Measurements from ENCODE around the gene CYP4X1.
"Not testable (repeated sequence)": the region's sequence is repeated elsewhere in the genome, so short reads cannot be mapped to it uniquely, and the experiment has no call there.

The CYP4X1 gene

GRCh38 chr1:47089356-47089755, 65.9 kb downstream of the CYP4X1 start:
- not testable (repeated sequence) for DNase-seq

DNA sequence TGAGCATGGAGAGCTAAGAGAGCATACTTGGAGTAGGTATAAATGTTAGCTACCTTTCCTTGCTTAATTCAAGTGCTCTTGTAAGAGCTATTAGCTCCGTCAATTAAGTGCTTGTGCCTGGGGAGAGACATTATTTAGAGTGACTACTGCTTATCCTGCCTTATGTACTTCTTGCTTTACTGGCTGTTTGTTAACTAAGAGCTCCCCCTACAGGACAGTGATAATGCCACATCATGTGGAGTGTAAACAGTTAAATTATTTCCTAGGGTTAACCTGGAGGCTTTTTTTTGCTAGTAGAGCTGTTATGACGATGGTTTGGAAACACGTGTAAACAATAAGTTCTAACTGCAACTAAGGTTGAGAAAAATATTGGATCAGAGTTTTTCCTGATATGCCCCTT, 68.0 kb downstream of the CYP4X1 start:
- not testable (repeated sequence) for DNase-seq

Measured in NCI-H1092 (cell line).